Measurements from ENCODE around the gene CSHL1. TPM values are rescaled to one million over a fixed set of nuclear protein-coding genes. Genes with fewer than 3 reads are reported as not detected.
"Not testable (repeated sequence)": the region's sequence is repeated elsewhere in the genome, so short reads cannot be mapped to it uniquely, and the experiment has no call there.

CSHL1 gene
- total RNA-seq, 1 donor from 2014 or later, result not detected

- DNase-seq (ENCODE audit: low read depth), result no peak
Observed at GRCh38 chr17:63941162-63941561, 30.1 kb upstream of the CSHL1 start.

- no peak for DNase-seq (ENCODE audit: low read depth)
Observed at GRCh38 chr17:63940584-63940983, 29.5 kb upstream of the CSHL1 start.

GRCh38 chr17:63939884-63940283 lies 28.8 kb upstream of the CSHL1 start:
- no peak for DNase-seq (ENCODE audit: low read depth)

GRCh38 chr17:63939401-63939800 lies 28.3 kb upstream of the CSHL1 start:
- no peak for DNase-seq (ENCODE audit: low read depth)

- no peak for DNase-seq (ENCODE audit: low read depth)
Observed at GRCh38 chr17:63937920-63938319, 26.9 kb upstream of the CSHL1 start.

GRCh38 chr17:63937319-63937718 lies 26.3 kb upstream of the CSHL1 start:
- DNase-seq (ENCODE audit: low read depth), result no peak

- no peak for DNase-seq (ENCODE audit: low read depth)
Observed at GRCh38 chr17:63934183-63935112, 23.4 kb upstream of the CSHL1 start.

- DNase-seq (ENCODE audit: low read depth), result no peak
Observed at GRCh38 chr17:63933598-63933997, 22.5 kb upstream of the CSHL1 start.

GRCh38 chr17:63932721-63933120 lies 21.7 kb upstream of the CSHL1 start:
- no peak for DNase-seq (ENCODE audit: low read depth)

- no peak for DNase-seq (ENCODE audit: low read depth)
Observed at GRCh38 chr17:63931981-63932561, 21.0 kb upstream of the CSHL1 start, which contains the start of gene CD79B. CD79B (minus strand) TSS chr17:63932331; CDS start chr17:63932261, 70 bp downstream.

GRCh38 chr17:63930951-63931575 lies 20.0 kb upstream of the CSHL1 start:
- no peak for DNase-seq (ENCODE audit: low read depth)

GRCh38 chr17:63929860-63930766 lies 19.1 kb upstream of the CSHL1 start:
- no peak for DNase-seq (ENCODE audit: low read depth)

- no peak for DNase-seq (ENCODE audit: low read depth)
Observed at GRCh38 chr17:63928966-63929695, 18.1 kb upstream of the CSHL1 start.

- DNase-seq (ENCODE audit: low read depth), result no peak
Observed at GRCh38 chr17:63928172-63928666, 17.2 kb upstream of the CSHL1 start.

- no peak for DNase-seq (ENCODE audit: low read depth)
Observed at GRCh38 chr17:63927464-63928171, 16.6 kb upstream of the CSHL1 start.

- DNase-seq (ENCODE audit: low read depth), result no peak
Observed at GRCh38 chr17:63926164-63926563, 15.1 kb upstream of the CSHL1 start.

GRCh38 chr17:63925615-63926014 lies 14.6 kb upstream of the CSHL1 start:
- no peak for DNase-seq (ENCODE audit: low read depth)

- DNase-seq (ENCODE audit: low read depth), result not testable (repeated sequence)
Observed at GRCh38 chr17:63922402-63922801, 11.3 kb upstream of the CSHL1 start.

- DNase-seq (ENCODE audit: low read depth), result not testable (repeated sequence)
Observed at GRCh38 chr17:63920779-63921178, 9.7 kb upstream of the CSHL1 start.

Data from myocyte (in vitro differentiated cells).